HG03457 (cell line): ENCODE measurements around the gene ZNF571.

Experiments
- ATAC-seq: cut with Tn5 transposase; IDR thresholded peaks from one replicate; pipeline ENCODE4 v1.9.1; 2021; ENCODE audit warnings: moderate number of reproducible peaks; ENCODE audit not compliant: unreplicated experiment

ZNF571 gene

DNA sequence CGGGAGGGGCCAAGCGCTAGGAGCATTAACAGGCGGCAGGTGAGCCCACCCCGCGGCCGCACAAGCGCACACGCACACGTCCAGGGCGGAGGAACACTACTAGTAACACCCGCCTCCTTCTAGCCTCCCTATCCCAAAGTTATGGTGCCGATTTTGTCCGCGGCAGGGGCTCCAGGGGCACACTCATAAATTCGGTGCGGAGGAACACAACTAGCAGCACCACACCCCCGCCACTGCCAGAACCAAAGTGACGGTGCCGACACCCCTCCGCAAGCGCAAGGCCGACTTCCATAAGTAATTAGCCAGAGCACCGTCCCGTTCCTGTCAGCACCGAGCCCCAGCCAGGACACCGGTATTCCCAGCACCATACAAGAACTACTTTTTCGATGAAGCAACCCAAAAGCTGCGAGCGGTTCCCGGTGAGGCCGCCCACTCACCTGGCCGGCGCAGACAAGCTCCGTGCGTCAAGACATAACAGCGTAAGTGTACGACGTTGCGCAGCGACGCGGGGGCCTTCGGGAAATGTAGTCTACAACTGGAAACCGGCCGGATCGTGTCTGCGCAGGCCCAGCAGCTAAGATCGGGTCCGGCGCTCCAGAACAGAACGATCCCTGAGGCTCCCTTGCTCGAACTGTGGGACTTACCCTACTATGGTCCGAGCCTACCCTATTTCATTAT, at the start of gene ZNF571, which contains the start of gene ZNF540:
TSS of gene ZNF571 (minus strand) at position 489 of the 678 bp plus-strand sequence. CDS start 8,116 bp downstream, outside the sequence.
TSS of gene ZNF540 (plus strand) at position 573 of the 678 bp plus-strand sequence. CDS start 3,572 bp downstream, outside the sequence.
- peak; percentile 84 for ATAC-seq

GRCh38 chr19:37635076-37636056, 40.8 kb upstream of the ZNF571 start:
- ATAC-seq, result no peak

- peak; percentile 16 for ATAC-seq
Measured at GRCh38 chr19:37594982-37595382, 390 bp upstream of the ZNF571 start.

- ATAC-seq, result no peak
Measured at GRCh38 chr19:37593996-37594303, 642 bp downstream of the ZNF571 start.

- ATAC-seq, result no peak
Measured at GRCh38 chr19:37583340-37583739, 11.3 kb downstream of the ZNF571 start.

- no peak for ATAC-seq
Measured at GRCh38 chr19:37572203-37572602, 22.4 kb downstream of the ZNF571 start.

- no peak for ATAC-seq
Measured at GRCh38 chr19:37565370-37565669, 29.3 kb downstream of the ZNF571 start.

- ATAC-seq, result no peak
Measured at GRCh38 chr19:37564624-37565369, 29.8 kb downstream of the ZNF571 start.

DNA sequence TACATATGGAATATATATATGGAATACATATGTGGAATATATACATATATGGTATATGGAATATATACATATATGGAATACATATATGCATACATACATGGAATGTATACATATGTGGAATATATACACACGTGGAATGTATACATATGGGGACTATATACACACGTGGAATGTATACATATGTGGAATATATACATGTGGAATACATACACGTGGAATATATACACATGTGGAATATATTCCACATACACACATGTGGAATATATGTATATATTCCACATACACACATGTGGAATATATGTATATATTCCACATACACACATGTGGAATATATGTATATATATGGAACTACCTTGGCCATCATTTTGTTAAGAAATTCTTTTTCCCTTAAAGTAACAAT, 31.1 kb downstream of the ZNF571 start:
- ATAC-seq, result no peak

DNA sequence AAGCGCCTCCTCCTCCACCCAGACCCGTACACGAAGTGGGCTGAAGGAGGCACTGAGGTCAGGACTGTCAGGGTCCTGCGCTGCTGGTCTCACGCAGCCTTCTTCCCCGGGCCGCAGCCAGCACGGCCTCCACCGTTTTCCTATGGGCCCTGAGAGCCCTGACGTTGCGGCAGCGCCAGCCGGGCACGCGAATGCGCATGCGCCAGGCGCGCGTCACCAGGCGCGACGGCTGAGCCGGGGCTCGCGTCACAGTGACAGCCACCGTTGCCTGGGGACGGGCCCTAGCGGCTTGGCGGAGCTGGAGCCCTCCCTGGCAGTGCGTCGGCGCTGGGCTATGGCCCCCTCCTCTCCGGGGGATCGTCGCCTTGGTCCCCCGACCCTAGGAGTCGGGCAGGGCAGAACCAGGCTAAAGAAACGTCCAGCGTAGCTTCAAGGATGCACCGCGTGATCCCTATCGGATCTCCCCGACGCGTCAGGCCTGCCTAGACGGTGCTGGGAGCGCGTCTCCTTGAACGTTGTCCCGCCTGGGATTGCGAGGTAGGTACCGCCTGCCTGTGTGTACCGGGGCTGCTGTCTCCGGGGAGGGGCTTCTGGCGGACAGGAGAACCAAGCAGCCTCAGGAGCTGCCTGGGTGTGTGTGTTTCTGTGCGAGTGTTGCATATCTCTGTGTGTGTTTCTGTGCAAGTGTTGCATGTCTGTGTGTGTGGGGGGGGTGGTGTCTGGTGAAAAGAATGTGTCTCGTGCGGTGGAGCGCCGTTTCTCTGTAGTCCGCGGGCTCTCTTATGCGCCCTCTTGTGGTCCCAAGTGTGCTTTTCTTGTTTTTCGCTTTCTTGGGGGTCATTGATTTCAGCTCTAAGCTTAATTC, 43.2 kb downstream of the ZNF571 start:
- ATAC-seq, result no peak

DNA sequence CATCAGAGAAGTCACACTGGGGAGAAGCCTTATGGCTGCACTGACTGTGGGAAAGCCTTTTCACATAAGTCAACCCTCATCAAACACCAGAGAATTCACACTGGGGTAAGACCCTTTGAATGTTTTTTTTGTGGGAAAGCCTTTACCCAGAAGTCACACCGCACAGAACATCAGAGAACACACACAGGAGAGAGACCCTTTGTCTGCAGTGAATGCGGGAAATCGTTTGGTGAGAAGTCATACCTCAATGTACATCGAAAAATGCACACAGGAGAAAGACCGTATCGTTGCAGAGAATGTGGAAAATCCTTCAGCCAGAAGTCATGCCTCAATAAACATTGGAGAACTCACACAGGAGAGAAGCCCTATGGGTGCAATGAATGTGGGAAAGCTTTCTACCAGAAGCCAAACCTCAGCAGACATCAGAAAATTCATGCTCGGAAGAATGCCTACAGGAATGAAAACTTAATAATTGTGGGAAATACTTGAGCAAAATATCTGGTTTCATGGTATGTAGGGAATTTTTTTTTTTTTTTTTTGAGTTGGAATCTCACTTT, 57.1 kb downstream of the ZNF571 start:
- no peak for ATAC-seq

DNA sequence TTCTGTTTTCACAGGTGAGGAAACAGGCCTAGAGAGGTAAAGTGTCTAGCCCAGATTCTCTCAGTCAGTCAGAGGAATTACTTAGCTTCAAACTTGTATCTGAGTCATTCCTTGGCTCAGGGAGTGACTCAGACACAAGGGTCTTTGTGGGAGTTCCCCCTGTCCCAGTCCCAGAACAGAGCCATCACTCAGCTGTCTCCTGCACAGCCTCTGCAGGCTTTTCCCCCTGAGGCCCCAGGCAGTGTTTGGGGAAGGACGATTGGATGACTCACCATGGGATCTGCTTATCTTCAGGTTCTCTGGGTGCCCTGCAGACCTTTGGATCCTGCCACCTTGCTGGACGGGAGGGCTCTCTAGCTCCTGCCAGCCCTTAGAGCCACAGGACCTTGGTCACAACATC, 74.7 kb downstream of the ZNF571 start:
- no peak for ATAC-seq
